NCI-H1048 (cell line): ENCODE measurements around the gene HK2.
A peak's percentile ranks its signal among the peaks of the same experiment; 100 is the strongest.
"Not testable (repeated sequence)": the region's sequence is repeated elsewhere in the genome, so short reads cannot be mapped to it uniquely, and the experiment has no call there.

Experiments used
- DNase-seq: peaks from one replicate; lab custom pipeline; 2025; lab: John Stamatoyannopoulos, UW

Gene HK2

GRCh38 chr2:74833418-74834233, at the start of gene HK2:
Gene HK2, plus strand, starts transcription at chr2:74834127. Its CDS starts 454 bp downstream, at chr2:74834581.
- peak; percentile 78 for DNase-seq

DNA sequence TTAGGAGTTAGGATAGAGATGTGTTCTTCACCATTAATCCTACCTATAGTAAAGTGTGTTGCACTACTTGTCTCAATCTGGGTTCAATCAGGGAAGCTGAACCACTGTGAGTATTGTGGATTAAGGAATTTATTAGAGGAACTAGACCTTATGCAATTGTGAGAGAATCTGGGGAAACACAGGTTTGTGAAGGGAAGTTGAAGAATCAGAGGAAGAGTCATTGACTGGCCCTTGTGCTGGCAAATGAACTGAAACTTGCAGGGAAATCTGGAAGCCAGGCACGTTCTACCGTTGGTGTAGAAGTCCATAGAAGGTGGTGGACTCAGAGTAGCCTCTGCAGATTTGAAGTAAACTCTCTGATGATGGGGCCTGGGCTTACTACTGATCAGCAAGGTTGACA, 44.7 kb upstream of the HK2 start:
- no peak for DNase-seq

DNA sequence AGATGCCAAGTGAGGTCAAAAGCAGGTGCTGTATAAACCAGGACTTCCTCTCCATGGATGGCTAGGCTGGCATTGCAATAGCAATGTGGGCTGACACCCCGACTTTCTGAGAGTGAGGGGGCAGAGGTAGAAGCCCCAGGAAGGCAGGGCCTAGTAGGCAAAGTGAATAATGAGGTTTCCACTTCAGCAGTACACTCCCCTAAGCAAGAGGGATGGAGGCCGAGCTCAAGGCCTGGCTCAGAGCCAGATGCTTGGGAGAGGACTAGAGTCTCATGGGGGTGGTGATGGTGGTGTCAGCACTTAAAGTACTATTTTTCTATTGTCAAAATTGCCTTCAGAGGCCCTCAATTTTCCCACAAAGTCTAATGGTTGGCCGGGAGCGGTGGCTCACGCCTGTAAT, 41.6 kb upstream of the HK2 start:
- DNase-seq: no peak

- DNase-seq: not testable (repeated sequence)
These were observed 39.0 kb upstream of the HK2 start for GRCh38 chr2:74794878-74795277.

GRCh38 chr2:74806355-74806839, 27.5 kb upstream of the HK2 start:
- DNase-seq: no peak

DNA sequence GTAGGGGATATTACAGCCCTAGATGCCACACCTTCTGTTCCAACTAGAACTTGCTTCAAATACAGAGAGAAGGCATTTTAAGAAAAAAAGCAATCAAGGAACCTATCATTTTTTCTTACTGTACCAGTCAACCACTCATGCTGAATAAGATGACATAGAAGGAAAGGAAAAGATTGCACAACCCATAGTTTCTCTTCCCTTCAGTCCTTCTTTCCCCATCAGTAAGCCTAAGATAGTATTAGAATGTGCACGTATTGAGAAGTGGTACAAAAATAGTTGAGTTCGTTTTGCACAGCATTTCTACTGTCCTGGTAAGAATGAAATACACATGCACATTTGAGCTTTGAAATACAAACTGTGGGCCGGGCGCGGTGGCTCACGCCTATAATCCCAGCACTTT, 27.0 kb upstream of the HK2 start:
- no peak for DNase-seq

GRCh38 chr2:74812787-74813590, 20.9 kb upstream of the HK2 start:
- no peak for DNase-seq

DNA sequence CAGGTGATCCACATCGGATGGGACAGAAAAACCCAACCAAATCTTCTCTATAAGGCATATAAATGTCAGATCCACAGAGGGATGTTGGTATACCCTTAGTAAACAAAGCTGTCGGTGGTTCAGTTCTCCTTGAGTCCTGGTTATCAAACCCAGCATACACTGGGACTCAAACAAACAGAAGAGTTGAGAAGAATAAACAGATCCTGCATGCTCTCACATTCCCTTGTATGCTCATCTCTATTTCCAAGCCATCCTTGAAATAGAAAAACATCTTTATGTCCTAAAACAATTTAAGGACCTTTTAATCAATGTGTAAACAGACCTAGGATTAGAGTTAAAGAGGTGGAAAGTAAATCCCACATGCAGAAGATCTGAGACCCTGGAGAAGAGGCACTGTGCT, 19.8 kb upstream of the HK2 start:
- no peak for DNase-seq

GRCh38 chr2:74815941-74816340, 18.0 kb upstream of the HK2 start:
- no peak for DNase-seq

- DNase-seq: no peak
These were observed 17.2 kb upstream of the HK2 start for GRCh38 chr2:74816540-74817303.

DNA sequence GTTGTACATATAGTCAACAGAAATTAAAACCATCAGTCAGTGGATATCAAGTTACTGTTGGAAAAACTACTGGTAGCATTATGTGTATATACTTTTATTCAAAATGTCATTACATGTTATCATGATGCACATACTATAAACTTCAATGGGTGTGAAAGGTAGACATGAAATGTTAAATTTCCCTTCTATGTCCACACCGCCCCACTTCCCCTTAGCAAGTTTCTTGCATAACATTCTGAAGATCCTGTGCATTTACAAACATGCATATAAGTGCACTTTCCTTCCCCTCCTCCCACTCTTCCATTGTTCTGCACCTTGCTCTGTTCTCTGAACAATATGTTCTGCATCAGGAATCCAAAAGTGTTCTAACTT, 16.6 kb upstream of the HK2 start:
- DNase-seq: no peak

DNA sequence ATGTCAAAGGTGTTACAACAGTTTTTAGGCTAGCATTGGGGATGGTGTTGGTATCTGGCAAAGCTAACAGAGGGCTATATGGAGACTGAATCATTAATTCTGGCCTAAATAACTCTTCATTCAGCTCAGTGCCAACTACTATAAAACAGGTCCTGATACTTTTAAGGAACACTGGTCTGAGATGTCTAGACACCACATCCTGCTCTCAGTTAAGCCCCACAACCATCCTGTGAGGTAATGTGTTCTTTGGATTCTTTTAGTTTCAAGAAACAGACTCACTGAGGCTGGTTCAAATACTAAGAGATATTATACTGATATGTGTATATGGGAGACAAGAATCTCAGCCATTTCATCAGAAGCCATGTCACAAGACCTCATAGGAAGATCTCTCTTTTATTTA, 14.2 kb upstream of the HK2 start:
- DNase-seq: no peak

DNA sequence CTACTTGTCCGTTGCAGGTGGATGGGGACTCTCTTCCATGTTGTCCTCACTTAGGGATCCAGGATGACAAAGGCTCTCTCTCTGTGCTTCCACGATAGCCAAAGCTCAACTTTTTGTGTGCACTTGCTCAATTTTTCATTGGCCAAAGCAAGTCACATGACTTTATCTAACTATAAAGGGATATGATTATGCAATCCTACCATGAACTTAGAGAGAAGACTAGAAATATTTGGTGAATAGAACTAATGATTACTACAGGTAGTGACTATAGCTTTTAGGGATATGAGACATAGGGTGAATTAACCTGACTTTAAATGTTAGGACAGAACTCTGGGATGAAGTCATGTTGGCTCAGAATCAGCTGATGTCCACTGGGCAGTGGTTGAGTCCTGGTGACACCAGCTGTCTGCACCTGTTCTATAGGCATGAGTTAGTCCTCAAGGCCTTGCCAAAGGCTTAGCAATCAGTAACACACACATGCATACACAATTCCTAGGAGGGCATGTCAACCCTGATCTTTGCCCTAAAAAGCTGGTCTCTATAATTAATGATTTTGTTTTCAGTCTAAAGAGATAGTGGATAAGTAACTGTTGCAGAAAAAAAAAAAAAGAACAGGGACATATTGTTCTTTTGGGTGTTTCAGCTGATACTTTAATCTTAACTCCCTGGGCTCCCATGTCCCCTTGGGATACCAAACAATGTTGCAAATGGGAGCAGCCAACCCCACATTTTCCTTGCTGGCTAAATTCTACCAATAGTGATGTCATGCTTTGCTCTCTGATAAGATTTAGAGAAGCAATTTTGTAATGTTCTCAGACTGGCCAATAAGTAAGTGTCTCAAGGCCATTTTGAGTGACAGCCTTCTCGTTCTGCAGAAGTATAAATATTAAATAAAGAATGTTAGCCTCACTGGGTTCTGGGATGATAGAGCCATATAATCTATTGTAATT, 12.5 kb upstream of the HK2 start:
- no peak for DNase-seq

GRCh38 chr2:74822771-74823566, 11.0 kb upstream of the HK2 start:
- no peak for DNase-seq

GRCh38 chr2:74824679-74825078, 9.2 kb upstream of the HK2 start:
- no peak for DNase-seq

GRCh38 chr2:74828543-74828942, 5.4 kb upstream of the HK2 start:
- no peak for DNase-seq

- no peak for DNase-seq
These were observed 2.0 kb upstream of the HK2 start for GRCh38 chr2:74831693-74832530.

DNA sequence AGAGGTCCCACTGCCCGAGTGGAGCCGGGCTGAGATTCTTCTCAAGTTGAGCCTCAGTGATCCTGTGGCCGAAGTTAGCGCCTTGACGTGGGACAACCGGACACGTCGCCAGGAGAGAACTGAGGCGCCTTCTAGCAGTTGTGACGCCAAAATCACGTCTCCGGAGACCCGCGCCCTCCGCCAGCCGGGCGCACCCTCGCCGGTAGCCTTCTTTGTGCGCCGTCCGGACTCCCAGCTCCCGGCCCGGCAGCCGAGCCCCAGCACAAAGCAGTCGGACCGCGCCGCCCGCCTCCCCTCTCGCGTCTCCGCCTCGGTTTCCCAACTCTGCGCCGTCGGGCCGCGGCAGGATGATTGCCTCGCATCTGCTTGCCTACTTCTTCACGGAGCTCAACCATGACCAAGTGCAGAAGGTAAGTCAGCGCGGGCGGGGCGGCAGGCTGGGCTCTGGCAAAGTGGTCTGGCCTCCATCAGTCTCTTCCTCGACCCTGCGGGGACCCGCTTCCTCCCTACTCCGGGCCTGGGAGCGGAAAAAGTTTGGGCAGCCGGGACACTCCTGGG, 386 bp downstream of the HK2 start:
- DNase-seq: not testable (repeated sequence)
